Ishikawa (cell line): Measurements from ENCODE around the gene SULT1C3.

ENCODE experiments used
- CEBPB ChIP-seq: IDR thresholded peaks from 2 replicates; pipeline ENCODE4 v1.6.1; 2012
- CREB1 ChIP-seq: IDR thresholded peaks from 2 replicates; pipeline ENCODE4 v1.6.1; 2012; ENCODE audit warnings: low read depth
- EGR1 ChIP-seq: IDR thresholded peaks from 2 replicates; pipeline ENCODE4 v1.6.1; 2012
- EP300 ChIP-seq: IDR thresholded peaks from 2 replicates; pipeline ENCODE4 v1.6.1; 2012; ENCODE audit warnings: borderline replicate concordance
- FOXM1 ChIP-seq: IDR thresholded peaks from 2 replicates; pipeline ENCODE4 v1.6.1; 2012; ENCODE audit warnings: low read depth, borderline replicate concordance
- MAX ChIP-seq: IDR thresholded peaks from 2 replicates; pipeline ENCODE4 v1.6.1; 2012
- NFIC ChIP-seq: IDR thresholded peaks from 2 replicates; pipeline ENCODE4 v1.6.1; 2012
- RAD21 ChIP-seq: IDR thresholded peaks from 2 replicates; pipeline ENCODE4 v1.6.1; 2012; ENCODE audit warnings: low read depth
- REST ChIP-seq: IDR thresholded peaks from 2 replicates; pipeline ENCODE4 v1.6.1; 2012; ENCODE audit warnings: low read depth, mild to moderate bottlenecking
- TAF1 ChIP-seq: IDR thresholded peaks from 2 replicates; pipeline ENCODE4 v1.6.1; 2012; ENCODE audit warnings: low read depth, mild to moderate bottlenecking
- TCF12 ChIP-seq: IDR thresholded peaks from 2 replicates; pipeline ENCODE4 v1.6.1; 2012; ENCODE audit warnings: low read depth
- TEAD4 ChIP-seq: IDR thresholded peaks from 2 replicates; pipeline ENCODE4 v1.6.1; 2012
- USF1 ChIP-seq: IDR thresholded peaks from 2 replicates; pipeline ENCODE4 v1.6.1; 2012
- YY1 ChIP-seq: IDR thresholded peaks from 2 replicates; pipeline ENCODE4 v1.6.1; 2012; ENCODE audit warnings: low read depth
- ZBTB7A ChIP-seq: IDR thresholded peaks from 2 replicates; pipeline ENCODE4 v1.6.1; 2012; ENCODE audit warnings: low read depth

Gene SULT1C3

GRCh38 chr2:108278631-108279030 lies 38.9 kb downstream of the SULT1C3 start:
- TF ChIP-seq FOXM1 (no peak), CEBPB (peak; percentile 50)

GRCh38 chr2:108279468-108279867 lies 39.7 kb downstream of the SULT1C3 start:
- TF ChIP-seq TAF1 (no peak), NFIC (no peak), CEBPB (no peak), EGR1 (no peak), FOXM1 (no peak), TCF12 (no peak), EP300 (no peak), RAD21 (no peak), ZBTB7A (no peak), MAX (no peak), CREB1 (no peak), YY1 (no peak), REST (no peak)

GRCh38 chr2:108280466-108280865 lies 40.7 kb downstream of the SULT1C3 start:
- TF ChIP-seq USF1 (no peak), EP300 (no peak), CEBPB (no peak), ZBTB7A (no peak), FOXM1 (no peak), YY1 (no peak), TEAD4 (no peak), CREB1 (no peak), TCF12 (no peak), RAD21 (no peak), TAF1 (no peak), NFIC (no peak), EGR1 (no peak), REST (no peak), MAX (no peak)

GRCh38 chr2:108285616-108286015 lies 45.8 kb downstream of the SULT1C3 start:
- TF ChIP-seq YY1 (no peak), EP300 (no peak), ZBTB7A (no peak), TCF12 (no peak), MAX (no peak), CREB1 (no peak), REST (no peak), TAF1 (no peak), USF1 (no peak), EGR1 (no peak), NFIC (no peak), CEBPB (no peak), FOXM1 (no peak), TEAD4 (no peak), RAD21 (no peak)

GRCh38 chr2:108287169-108287568 lies 47.4 kb downstream of the SULT1C3 start:
- TF ChIP-seq USF1: no peak
- TF ChIP-seq ZBTB7A: no peak
- TF ChIP-seq CEBPB: no peak; the same call in 1 of the 2 replicates
- TF ChIP-seq YY1: no peak
- TF ChIP-seq TCF12: no peak
- TF ChIP-seq MAX: no peak
